Frontal cortex (tissue), 4 donors: Measurements from ENCODE around the gene DSG3. TPM values are rescaled to one million over a fixed set of nuclear protein-coding genes. Genes with fewer than 3 reads are reported as not detected.
A peak's percentile ranks its signal among the peaks of the same experiment; 100 is the strongest.
"Not testable (repeated sequence)": the region's sequence is repeated elsewhere in the genome, so short reads cannot be mapped to it uniquely, and the experiment has no call there.

Experiments
- DNase-seq, 2 donors: peaks; one replicate each; pipeline ENCODE4 v3.0.0; 2012; ENCODE audit warnings: low spot score in 2 of 2
- FAIRE-seq: peaks from 2 replicates; lab custom pipeline; 2012; peaks lifted over from hg19 to GRCh38; lab: Jason Lieb, UNC
- total RNA-seq: library from RNA; depleted of rRNA; stranded (reverse); fragments of >200 nt; gene quantifications from one replicate; pipeline ENCODE4 v1.2.3, GENCODE V29; 2014
- donor health status: control.
- donor health status: control.
- donor health status: control.

Gene DSG3
- total RNA-seq, 1 donor from 2014 or later = under 0.01 TPM

- DNase-seq (no peak), FAIRE-seq (no peak)
Measured at GRCh38 chr18:31487246-31488015, 39.9 kb downstream of the DSG3 start.

DNA sequence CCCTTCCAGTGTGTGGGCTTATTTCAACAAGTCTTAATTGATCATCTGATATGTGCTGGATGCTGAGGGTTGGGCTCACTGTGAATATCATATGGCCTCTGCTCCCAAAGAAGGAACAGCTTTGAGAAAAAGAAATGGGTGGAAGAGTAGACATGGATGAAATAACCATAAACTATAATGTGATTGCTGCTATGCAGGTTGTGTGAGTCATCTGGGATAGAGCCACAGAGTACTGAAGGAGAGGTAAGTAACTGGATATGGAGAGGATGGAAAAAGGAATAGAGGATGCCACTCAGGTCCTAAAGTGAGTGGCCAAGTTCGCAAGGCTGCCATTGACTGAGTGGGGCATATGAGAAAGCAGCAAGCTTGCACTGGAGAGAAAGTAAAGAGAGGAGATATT, 41.8 kb downstream of the DSG3 start:
- DNase-seq = no peak
- FAIRE-seq = no peak

GRCh38 chr18:31490387-31490786, 42.8 kb downstream of the DSG3 start:
- DNase-seq (no peak), FAIRE-seq (no peak)

DNA sequence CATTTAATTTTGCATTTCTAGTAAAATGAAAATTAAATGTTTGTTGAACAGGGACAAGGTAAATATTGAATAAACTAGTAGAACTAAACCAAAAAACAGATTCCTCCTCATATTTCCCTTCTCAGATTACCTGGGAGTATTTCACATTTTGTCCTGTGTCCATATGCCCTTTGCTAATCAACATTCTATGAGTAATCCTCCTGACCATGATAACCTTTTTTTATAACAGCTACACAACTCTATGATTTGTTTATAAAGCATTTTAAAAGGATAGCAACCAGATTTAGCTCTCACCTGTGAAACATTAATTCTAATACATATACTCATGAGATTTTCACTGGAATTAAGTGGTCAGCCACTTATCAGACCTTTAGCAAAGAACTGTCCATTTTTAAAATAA, 43.3 kb downstream of the DSG3 start:
- no peak for FAIRE-seq
- no peak for DNase-seq

GRCh38 chr18:31491586-31491985, 44.0 kb downstream of the DSG3 start:
- no peak for FAIRE-seq
- DNase-seq = no peak

DNA sequence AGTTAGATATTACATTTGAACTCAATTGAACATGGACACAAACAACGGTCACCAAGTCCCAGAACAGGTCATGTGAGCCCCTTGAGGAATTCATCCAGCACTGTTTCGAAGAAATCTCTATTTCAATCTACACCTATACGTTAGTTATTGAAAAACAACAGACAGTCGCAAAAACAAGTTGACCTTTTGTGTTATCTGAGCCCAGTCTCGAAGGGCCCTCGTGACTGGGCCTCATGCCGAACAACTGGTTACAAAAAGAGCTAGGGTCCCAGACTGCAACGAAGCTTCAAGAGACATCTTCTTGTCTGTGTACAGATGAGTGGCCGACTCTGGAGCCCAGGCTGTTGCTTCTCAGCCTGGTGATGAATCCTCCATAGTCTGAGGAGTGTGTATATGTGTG, 45.1 kb downstream of the DSG3 start:
- no peak for FAIRE-seq
- no peak for DNase-seq

DNA sequence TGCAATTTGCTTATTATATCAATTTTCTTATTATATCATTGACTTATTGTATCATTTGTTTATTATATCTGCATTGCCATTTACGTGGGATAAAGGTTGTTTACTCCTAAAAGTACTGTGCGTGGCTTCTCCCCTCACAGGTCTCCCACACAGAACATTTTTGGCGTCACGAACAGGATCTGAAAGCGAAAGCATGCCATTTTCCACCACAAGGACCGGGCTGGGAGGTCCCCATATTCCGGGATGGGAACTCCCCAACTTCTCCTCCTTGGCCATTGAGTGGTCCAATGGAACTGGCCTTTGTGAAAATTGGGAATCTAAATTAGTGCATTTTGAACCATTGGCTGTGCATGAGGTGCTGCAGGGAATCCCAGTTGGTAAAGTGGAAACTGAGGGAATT, 45.6 kb downstream of the DSG3 start:
- FAIRE-seq (no peak), DNase-seq (no peak)

GRCh38 chr18:31493941-31494340, 46.4 kb downstream of the DSG3 start:
- FAIRE-seq (no peak), DNase-seq (no peak)

- not testable (repeated sequence) for FAIRE-seq, DNase-seq
Measured at GRCh38 chr18:31494705-31495244, 47.2 kb downstream of the DSG3 start.

- DNase-seq (no peak), FAIRE-seq (no peak)
Measured at GRCh38 chr18:31497404-31497835, 49.9 kb downstream of the DSG3 start.

DNA sequence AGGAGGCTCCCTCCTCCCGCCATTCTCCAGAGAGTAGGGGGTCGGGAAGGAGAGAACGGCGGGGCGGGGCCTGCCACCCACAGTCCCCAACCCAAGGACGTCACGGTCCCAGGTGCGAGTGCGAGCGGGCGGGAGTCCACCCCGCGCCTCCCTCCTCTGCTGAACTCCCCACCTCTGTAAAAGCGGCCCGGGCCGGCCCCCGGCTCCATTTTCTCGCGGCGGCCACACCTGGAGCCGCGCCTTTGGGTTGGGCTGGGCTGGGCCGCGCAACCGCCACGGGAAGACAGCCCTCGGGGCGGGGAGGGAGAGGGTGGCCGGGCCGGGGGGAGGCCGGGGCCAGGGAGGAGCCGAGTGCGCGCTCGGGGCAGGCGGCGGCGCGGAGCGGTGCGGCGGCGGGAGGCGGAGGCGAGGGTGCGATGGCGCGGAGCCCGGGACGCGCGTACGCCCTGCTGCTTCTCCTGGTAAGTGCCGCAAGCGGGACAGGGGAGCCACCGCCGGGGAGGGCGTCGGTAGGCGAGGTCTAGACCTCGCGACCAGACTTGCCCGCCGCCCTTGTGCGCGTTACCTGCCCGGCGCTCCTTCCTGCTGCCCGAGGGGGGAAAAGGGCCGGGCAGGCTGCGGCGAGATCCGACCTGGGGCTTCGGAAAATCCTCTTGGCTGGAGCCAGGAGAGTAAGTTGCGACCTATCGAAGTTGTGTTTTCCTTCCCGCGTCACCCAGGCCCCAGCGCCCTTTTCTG, 50.5 kb downstream of the DSG3 start, which contains the start of gene DSG2:
TSS of gene DSG2 (plus strand) at position 342 of the 738 bp plus-strand sequence. CDS start at position 417, 75 bp downstream.
- DNase-seq = peak; percentile 42 to 61
- FAIRE-seq = no peak

GRCh38 chr18:31498574-31499524, 51.3 kb downstream of the DSG3 start:
- no peak for DNase-seq
- FAIRE-seq = no peak

- FAIRE-seq = no peak
- no peak for DNase-seq
Measured at GRCh38 chr18:31500051-31500688, 52.6 kb downstream of the DSG3 start.

- DNase-seq (no peak), FAIRE-seq (no peak)
Measured at GRCh38 chr18:31503011-31503410, 55.5 kb downstream of the DSG3 start.

- DNase-seq = no peak
- no peak for FAIRE-seq
Measured at GRCh38 chr18:31504455-31505147, 57.1 kb downstream of the DSG3 start.

DNA sequence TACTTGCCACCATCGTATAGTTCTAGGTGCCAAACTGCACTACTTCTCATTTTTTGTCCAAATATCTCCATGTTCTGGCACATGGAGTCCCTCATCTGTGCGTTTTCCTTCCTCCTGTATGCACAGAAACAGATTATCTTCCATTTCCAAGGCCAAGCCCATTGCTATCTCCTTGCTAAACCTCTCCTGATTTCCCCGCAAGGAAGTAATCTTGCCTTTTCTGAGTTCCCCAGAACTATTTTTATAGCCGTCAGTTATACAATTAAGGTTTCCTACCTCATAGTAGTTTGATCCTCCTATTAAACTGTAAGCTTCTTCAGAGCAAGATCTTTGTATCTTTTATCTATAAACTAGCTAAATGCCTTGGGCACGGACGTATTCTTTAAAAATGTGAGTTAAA, 57.6 kb downstream of the DSG3 start:
- no peak for FAIRE-seq
- DNase-seq = no peak

GRCh38 chr18:31506024-31506742, 58.6 kb downstream of the DSG3 start:
- DNase-seq = no peak
- FAIRE-seq = no peak

GRCh38 chr18:31507124-31507523, 59.6 kb downstream of the DSG3 start:
- not testable (repeated sequence) for FAIRE-seq, DNase-seq
